Measurements from ENCODE around the gene CTNNBIP1.
A peak's percentile ranks its signal among the peaks of the same experiment; 100 is the strongest.

The CTNNBIP1 gene

DNA sequence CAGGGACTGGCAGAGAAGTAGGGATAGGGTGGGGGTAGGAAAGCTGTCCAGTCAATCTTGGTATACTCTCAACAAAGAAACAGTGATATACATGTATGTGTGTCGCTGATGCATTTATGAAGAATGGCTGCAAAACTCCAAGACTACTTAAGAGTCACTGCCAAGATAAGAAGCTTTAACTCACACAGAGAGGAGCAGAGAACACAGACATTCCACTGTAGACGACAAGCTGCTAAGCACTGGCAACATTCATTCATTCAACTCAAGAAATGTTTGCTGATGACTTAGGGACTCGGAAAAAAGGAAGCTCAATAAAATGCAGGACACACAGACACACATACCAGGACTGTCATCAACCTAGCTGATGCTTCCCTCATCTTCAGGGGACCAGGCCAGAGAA is 5.5 kb downstream of the CTNNBIP1 start:
- no peak for DNase-seq (ENCODE audit: low spot score)

DNA sequence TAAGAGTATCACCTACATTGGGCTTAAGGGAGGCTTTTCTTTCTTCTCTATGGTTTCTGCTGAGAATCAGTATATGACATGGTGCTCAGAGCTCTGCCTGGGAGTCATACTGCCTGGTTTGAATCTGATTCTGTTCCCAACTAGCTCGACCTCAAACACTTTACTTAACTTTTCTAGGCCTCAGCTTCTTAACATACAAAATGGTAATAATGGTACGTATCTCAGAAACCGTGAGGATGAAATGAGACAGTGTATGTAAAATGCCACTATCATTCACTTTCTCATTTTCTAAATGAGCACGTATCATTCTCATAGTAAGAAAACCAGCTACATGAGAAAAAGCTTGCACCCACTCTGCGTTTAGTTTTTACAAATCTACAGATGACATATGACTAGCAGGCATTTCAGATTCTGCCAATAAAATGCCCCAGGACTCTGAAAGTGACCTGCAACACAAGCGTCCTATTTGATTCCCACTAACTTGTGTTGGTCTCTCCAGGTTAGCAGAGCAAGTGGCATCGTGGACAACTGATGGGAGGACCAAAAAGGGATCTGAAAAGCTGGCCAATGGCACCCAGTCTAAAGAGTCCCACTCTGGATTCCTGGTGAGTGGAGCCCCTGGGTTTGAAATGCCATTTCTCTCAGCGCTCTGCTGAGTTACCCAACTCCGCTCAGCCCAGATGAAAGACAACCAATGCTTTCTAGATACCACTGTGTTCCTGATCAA is 6.1 kb downstream of the CTNNBIP1 start:
- DNase-seq (ENCODE audit: low spot score) = no peak

DNA sequence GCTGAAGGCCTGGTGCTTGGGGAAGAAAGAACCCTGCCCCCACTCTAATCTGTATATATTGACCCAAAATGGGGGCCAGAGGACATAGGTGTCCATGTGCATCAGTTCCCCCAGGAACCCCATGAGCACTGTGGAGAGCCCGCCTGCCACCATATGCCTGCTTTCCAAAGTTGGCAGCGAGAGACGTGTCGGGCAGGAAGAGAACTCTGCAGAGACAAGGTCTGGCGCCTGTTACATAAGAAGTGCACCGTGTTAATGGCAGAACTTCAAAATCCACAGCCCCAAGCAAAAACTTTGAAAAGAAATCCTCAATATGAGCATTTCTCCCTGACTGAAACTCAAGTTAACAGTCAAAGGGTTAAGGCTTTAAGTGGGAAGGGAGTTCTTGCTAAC is 8.0 kb downstream of the CTNNBIP1 start:
- no peak for DNase-seq (ENCODE audit: low spot score)

DNA sequence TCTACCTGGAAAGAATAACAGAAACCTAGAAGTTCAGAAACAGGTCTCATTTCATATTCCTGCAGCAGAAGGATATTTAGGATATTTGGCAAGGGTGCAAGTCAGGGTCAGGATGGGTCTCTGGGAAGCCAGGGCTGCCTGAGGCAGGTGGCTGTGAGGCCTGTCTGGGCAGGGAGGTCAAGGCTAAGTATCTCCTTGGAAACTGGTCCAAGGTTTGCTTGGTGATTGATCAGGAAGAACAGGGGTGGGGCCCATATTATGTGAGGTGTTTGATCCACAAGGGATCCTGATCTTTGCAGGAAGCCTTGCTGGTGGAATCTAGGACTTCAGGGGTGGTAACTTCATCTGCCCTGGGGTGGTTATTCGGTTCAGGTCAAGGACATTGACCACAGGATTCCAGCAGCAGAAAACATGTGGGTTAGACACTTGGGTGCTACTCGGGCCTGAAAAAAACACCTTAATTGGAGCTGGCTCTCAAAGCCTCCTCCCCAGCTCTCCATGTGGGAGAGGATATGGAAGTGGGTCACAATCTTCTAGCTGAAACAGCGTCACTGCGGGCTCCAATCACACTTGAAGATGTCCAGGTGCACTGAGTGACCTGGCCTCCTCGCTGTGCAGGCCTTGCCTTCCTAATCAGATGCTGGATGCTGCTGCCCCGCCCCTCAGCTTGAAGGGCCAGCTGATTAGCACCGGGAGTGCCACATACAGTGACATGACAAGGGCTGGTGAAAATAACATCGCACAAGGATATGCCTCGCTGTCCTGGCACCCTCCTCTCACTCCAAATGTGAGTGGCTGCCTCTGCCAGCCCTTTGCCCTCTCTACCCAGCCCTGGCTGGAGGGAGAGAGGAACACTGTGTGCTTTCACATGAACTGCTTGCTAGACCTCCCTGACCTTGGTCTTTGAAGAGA is 8.7 kb downstream of the CTNNBIP1 start:
- no peak for DNase-seq (ENCODE audit: low spot score)

DNA sequence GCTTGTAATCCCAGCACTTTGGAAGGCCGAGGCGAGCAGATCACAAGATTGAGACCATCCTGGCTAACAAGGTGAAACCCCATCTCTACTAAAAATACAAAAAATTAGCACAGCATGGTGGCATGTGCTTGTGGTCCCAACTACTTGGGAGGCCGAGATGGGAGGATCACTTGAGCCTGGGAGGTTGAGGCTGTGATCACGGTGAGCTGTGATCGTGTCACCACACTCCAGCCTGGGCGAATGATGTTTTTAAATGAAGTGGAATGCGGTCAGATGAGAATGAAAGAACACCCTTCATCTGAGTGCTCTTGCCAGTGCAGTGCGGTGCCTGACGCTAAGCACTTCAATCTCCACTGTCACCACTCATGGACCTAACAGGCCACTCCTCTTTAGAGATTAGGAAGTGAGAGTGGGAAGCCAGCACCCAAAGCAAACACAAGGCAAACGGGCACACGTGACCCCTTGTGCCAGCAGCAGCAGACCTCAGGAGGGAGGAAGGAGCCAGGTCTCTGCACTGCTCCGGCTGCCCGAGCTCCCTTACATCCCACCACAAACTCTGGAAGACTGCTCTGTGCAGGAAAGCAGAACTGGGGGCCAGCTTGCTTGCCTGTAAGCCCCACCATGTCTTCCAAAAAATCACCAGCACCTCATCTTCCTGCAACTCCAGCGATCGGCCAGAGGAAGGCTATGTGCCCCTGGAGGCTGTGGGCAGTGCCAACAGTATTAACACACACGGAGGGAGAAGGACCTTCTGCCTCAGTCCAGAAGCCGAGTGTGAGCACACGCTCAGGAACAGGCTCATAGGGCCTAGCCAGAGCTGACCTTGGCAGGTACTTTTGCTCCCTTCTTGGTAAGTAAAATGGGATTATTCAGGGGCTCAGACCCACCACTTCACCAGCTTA is 9.7 kb downstream of the CTNNBIP1 start:
- DNase-seq (ENCODE audit: low spot score) = no peak

DNA sequence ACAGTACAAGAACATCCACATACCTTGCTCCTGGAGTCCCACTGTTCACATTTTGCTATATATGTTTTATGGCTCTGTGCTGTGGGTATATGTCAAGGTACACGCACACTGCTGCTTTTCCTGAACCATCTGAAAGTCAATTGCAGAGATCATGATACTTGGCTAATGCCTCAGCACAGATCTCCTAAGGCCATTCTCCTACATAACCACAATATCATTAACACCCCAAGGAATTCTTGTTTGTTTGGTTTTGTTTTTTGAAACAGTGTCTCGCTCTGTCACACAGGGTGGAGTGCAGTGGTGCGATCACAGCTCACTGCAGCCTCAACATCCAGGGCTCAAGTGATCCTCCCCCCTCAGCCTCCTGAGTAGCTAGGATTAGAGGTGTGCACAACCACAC is 16.0 kb downstream of the CTNNBIP1 start:
- DNase-seq (ENCODE audit: low spot score) = no peak

DNA sequence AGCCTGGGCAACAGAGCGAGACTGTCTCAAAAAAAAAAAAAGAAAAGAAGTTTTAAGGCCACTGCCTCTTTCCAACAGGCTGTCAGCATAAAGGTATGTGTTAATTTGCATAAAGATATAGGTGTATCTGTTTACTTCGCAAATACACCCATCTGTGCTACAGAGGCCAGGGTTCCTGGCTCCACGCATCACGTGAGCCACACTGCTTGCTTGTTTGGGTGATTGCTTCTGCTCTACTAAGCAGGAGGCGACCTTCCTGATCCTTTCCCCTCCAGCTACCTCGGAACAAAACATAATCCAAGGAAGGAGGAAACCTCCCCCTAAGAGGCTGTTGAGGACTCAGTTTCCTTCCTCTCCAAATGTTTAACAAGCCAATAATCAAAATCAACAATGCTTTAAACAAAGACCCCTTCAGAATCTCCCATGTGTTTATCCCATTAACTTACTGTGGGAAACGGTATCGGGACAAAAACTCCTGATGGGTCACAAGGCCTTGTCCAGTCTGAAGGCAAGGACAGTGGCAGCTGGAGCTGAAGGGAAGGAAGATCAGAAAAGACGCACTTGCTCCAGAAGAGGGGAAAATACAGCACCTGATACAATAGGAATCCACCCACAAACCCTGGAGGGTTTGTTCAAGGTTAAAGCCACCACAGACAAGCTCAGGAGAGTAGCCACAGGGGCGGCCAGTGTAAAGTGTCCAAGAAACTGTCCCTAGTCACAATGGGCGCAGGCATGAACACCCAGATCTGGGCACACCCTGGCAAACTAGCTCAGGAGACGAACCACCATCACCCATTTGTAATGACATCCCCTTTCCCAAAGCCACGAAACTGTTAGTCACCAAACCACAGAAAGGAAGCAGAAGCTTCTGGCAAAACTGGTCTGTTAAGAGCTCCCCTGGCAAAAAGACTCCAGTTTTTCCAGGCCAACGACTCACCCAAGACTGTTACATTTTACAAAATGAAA is 17.2 kb downstream of the CTNNBIP1 start:
- no peak for DNase-seq (ENCODE audit: low spot score)

DNA sequence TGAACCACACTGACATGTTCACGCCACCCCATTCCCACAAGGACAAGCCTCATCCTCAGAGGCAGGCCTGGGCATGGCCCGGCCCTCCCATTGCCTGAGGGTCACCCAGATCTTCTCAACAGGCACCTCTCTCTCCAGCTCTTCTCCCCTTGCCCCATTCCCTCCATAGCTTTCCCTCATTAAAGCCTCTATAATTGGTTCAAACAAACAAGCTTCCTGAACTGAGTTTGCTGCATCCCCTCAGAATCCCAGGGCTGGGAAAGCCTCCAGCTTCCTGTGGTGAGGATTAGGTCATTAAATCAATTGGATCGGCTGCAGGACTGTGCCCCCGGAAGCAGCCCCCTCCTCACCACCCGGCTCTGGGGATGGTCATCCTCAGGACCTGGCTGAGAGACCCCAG is 18.9 kb downstream of the CTNNBIP1 start:
- DNase-seq (ENCODE audit: low spot score) = no peak

DNA sequence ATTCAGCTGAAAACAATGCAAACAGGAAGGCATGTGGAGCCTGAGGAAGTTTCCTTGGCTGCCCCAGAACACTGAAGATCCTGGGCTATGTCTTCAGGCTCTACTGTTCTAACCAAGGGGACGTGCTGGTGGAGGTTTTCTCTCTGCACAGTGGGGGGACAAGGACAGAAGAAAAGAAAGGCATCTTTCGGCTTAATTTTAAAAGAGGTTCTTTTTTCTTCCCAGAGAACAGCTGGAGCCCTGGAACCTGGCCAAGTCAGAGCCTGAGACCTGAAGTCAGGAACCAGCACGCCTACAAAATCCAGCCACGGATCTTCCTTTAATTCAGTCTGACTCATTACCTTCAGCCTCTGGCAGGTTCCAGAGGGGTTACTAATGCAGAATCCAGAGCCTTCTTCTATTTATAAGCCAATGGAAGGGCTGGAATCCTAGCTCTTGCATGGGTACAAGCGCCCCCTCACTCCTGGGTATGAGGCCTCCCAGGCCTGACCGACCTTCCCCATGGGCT is 19.8 kb downstream of the CTNNBIP1 start:
- DNase-seq (ENCODE audit: low spot score) = peak; percentile 44

DNA sequence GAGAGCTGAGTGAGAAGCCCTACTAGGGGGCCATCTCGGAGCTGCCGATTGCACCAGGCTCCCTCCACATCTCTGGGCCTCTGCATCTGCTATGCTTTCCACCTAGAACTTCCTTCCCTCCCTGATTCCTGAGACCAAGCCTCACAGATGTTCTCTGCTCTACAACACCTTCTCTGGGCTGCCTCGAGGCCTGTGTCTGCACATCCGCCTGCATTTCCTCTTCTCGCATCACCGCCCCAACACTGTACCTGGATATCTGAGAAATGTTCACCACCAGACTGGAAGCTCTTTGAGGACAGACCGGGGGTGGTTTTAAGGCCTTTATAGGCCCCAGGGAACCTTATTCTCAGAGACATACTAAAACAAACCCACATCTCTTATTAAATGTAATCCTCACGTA is 20.7 kb downstream of the CTNNBIP1 start:
- DNase-seq (ENCODE audit: low spot score) = no peak

DNA sequence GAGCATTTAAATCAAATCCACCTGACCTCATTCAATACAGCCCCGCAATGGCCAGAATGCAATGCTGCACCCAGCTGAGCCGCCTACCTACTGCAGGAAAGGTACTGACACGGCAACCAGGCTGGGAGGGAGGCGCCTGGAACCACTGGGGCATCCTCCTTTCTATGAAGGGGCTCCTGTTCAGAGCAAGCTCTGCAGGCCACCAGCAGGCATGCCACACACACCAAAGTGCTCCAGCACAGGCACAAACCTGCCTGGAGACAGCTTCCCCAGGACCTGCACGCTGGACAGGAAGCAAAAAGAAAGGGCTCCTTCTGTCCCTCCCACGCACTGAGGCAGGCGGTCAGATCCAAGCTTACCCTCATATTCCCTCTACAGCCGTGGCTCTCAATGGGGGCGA is 21.2 kb downstream of the CTNNBIP1 start:
- DNase-seq (ENCODE audit: low spot score) = no peak

DNA sequence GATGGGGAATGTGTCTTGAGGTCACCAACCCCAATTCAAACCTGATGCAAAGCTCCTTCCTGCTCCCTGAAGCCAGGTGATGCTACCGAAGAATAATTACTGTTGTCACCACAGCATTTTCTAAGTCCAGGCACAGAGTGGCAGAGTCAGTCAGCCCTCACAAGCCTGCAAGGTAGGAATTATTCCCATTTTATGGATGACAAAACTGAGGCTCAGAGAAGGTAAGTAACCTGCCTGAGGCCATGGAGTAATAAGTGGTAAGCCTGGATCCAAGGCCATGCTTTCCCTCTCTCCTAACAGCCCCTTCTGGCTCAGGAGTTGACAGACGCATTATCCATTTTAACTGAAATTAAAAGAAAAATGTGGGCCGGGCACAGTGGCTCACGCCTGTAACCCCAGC is 23.0 kb downstream of the CTNNBIP1 start:
- no peak for DNase-seq (ENCODE audit: low spot score)

DNA sequence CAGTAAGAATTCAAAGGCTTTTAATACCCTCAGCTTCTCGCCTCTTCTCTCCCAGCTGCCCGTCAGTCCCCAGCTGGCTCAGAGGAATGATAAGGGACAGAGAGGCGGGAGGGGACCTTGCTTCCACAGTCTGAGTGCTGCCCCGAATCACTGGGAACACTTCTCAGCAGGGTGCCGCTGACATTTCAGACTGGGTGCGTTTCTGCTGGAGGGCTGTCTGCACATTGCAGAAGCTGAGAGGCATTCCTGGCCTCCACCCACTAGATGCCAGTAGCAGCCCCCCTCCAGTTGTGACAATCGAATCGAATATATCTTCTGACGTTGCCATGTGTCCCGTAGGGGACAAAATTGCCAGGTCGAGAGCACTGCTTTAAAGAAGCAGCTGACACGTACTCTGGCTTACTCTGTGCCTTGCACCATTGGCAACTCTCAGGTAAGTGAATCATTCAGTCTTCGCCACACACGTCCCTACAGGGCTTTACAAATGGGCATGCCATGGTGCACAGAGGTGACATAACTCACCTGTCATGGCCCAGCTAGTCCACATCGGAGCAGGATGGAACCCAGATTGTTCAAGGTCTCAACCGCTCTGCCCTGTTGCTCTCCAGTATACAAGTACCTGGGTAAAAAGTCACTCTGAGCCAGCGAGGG is 23.9 kb downstream of the CTNNBIP1 start:
- DNase-seq (ENCODE audit: low spot score) = no peak

DNA sequence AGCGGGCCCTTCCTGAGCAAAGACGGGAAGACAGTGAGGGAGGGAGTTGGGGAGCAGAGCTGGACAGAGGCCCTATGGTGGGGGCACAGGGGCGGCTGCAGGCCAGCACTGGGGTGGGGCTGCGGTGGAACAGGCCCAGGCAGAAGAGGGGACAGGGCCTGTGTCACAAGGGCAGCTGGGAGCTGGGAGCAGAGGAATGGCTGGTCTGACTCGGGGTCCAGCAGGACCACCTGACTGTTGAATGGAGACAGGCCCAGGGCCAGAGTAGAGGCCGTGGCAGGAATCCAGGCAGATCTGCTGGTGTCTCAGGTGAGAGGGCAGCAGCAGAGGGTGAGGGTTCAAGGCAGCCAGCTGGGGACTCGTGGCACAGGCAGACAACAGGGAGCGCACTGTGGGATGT is 25.3 kb downstream of the CTNNBIP1 start:
- no peak for DNase-seq (ENCODE audit: low spot score)

DNA sequence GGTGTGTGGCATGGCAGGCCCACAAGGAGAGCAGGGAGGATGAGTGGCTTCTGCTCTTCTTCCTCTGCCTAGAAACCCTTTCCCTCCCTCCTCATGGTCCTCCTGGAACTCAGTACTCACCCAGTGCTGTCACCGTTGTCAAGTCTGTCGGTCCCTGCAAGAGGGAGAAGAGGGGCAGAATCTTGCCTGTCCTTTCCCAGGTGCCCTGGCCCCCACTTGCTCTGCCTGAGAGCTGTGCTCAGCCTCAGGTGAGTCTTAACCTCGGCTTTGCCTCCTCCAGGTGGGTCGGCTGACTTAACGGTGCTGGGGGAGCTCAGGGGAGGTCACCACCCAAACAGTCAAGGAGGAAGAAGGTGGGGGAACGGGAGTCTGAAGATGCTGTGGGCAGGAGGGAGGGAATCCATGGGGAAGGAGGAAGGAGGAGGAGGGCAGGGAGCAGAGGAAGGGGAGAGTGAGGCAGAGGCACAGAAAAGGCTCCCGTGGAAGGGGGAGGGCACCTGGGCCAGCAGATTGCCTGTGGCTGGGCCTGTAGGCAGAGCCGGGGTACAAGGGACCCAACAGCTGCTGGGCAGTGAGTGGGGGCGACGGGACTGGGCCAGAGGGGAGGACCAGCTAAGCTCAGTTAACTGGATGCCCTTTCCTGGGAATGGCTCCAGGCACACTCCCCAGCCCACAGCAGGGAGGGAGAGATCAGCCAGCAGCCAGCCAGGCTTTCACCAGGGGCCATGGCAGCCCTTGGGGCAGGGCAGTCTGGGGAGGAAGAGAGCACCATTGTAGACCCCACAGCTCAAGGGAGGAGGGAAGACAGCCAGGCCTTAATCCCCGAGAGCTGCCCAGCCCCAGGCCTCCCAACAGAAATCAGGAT is 26.3 kb downstream of the CTNNBIP1 start:
- DNase-seq (ENCODE audit: low spot score) = no peak

DNA sequence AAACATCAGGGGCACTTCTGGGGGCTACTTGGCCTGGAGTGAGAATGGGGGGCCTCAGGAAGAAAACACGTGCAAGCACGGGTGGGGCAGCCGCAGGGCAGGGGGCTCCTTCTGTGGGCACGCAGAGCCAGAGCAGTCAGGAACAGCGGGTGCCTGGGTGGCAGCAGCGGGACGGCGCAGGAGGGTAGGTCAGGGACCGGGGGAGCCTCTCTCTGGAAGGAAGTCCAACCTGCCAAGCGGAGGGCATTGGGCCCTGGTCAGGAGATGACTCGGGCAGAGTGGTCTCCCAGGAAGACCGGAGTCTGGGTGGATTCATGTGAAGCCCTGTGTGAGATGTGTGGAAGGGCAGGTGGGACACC is 27.1 kb downstream of the CTNNBIP1 start:
- no peak for DNase-seq (ENCODE audit: low spot score)

DNA sequence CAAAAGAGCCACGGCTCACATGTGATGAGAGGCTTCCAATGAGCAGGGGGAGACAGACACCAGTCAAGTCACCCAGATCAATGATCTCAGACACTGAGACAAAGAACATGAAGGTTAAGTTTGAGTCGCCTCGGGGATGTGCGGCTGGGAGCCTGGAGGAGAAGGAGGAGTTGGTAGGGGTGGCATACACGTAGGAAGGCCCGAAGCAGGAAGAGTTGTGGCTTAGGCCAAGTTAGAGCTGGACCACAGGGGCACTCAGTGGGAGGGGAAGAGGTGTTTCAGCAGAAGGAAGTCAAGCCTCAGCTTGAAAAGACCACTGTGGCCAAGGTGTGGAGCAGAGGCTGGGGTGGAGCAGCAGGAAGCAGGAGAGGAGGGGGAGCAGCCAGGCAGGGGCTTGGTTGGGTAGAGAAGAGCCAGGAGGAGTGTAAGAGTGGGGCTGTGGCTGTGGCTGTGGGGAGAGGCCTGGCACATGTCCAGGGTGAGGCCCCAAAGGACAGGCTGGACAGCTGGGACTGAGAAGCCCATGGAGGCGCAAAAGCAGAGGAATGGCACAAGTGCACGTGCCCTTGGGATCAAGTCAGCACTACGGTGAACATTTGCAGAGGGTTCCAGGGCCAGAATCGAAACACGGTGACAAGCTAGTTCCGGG is 27.6 kb downstream of the CTNNBIP1 start:
- no peak for DNase-seq (ENCODE audit: low spot score)

DNA sequence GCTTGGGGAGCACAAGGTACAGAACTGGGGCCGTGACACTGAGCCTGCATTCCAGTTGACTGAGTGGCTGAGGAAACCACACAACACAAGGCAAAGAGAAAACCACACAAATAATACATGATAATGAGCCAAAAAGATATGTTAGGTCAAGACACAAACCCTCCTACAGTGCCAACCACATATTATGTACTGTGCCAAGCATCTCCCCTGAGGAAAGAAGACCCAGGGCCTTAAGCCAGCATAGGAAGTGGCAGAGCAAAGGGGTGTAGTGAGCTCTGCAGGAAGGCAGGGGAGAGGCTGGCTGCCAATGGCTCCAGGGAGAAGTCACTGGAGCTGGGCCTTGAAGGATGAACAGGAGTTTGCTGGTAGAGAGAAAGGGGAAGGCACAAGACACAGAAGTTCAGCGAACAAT is 28.2 kb downstream of the CTNNBIP1 start:
- no peak for DNase-seq (ENCODE audit: low spot score)

DNA sequence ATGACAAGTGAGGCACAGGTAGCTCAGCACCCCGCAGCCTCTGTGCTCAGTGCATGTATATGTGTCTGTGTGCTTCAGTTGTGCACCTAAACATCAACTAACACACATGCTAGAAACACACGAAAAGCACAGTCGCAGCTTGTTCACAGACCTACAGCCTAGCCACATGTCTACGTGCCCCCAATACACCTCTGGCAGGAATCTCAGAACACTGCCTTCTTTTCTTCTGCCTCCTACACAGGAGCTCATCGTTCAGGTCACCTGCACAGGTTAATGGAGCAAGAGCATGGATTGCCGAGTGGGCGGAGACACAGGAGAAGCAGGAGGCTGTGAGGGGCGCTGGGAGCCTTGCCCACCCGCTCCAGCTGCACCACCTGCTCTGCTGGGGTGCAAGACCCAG is 31.7 kb downstream of the CTNNBIP1 start:
- DNase-seq (ENCODE audit: low spot score) = no peak
